Adrenal gland (tissue), 5 donors: ENCODE results near the gene TSHZ2.

Experiments used
- CTCF ChIP-seq, 6 experiments: fragments of 450-650 bp in 4 of 6; fragments of 200-600 bp in 2 of 6; sonication (generic) in 1 of 6; IDR thresholded peaks; 1 replicate in 5 of 6; 2 replicates in 1 of 6; pipeline versions ENCODE4 v1.5.1 to v1.8.0; 2016 to 2021; ENCODE audit warnings: antibody characterized with exemption in 6 of 6, mild to moderate bottlenecking in 2 of 6, moderate library complexity in 1 of 6
- POLR2A ChIP-seq, 2 donors: fragments of 450-650 bp; IDR thresholded peaks; one replicate each; pipeline ENCODE4 v1.6.1; 2017; ENCODE audit warnings: antibody characterized with exemption in 2 of 2, mild to moderate bottlenecking in 2 of 2, moderate library complexity in 1 of 2
- donor health status: DM: no; HTN: no; CAD: no.

- TF ChIP-seq POLR2A (IDR thresholded peaks at IDR 0.05) (no peak), CTCF (IDR thresholded peaks at IDR 0.05) (no peak)
Measured at GRCh38 chr20:53222932-53223331, 250.8 kb downstream of the TSHZ2 start.
